Stimulated activated CD4-positive, alpha-beta T cell treated with anti-CD3 and anti-CD28 coated beads, Interleukin-2, amount 100 ng/mL, for 48 hours (primary cell): ENCODE data around the gene TRPV3.
"Not testable (repeated sequence)": the region's sequence is repeated elsewhere in the genome, so short reads cannot be mapped to it uniquely, and the experiment has no call there.

Experiments used
- DNase-seq, 2 donors: peaks; one replicate each; pipeline ENCODE4 v3.0.0-alpha.2; 2020

The TRPV3 gene

DNA sequence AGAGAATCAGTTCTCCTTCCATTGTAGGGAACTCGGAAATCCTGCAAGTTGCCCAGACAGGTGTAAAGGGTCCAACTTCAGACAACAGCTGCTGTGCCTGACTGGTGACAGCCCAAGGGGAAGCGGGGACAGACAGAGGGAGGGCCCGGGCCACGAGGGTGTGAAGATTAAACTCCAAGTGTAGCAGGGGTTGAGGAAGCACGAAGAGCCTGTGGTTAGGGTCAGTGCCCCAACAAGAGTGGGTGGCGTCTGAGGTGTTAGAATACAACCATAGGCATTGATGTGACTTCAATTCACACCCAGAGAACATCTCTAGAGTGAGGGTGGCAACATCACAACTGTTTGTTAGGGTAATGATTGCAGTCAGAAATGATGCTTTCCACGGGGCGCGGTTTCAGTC, 42.7 kb downstream of the TRPV3 start:
- DNase-seq = no peak

DNA sequence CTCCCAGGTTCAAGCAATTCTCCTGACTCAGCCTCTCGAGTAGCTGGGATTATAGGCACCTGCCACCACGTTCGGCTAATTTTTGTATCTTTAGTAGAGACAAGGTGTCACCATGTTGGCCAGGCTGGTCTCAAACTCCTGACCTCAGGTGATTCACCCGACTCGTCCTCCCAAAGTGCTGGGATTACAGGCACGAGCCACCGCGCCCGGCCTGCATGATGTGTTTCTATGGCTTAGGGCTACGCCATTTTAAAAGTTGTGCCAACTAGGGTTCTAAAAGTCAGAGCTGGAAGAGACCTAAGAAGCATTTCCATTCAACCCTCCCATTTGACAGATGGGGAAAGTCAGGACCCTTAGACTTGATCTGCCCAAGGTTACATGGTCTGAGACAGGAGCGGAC, 43.4 kb downstream of the TRPV3 start:
- DNase-seq = not testable (repeated sequence)

DNA sequence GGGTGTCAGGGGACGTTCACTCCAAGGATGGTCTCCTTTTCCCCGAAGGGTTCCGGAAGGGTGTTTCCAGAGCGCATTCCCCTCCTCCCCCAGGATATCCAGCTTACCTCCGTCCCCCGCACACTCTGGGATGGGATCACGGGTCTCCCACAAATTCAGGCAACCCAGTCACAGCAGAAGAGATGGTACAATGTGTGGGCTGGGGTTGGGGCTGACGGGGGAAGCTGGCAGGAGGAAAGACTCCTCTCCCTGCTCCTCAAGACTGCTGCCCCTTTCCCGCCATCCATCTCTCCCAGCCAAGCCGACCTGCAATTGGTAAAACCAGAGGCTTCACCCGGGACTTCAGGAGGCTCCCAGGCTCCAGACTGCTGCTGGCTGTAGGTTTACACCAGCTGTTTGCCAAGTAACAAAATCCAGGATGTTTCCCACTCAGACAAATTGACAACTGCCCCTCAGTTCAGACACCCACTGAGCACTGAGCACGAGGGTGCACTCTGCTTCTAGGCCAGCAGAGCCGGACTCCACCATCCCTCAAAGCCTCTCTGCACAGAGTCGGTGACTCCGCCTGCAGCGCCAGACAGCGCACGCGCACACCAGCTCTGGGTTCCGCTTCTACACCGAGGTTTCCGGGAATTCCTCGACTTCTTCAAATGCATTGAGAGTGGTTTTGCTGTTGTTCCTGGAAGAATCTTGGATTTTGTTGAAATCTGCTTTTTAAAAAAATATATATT, 44.1 kb downstream of the TRPV3 start:
- no peak for DNase-seq

GRCh38 chr17:3512505-3513171, 45.0 kb downstream of the TRPV3 start:
- no peak for DNase-seq

- no peak for DNase-seq
Observed at GRCh38 chr17:3511852-3512504, 45.6 kb downstream of the TRPV3 start.

GRCh38 chr17:3510090-3510489, 47.5 kb downstream of the TRPV3 start:
- DNase-seq = no peak

GRCh38 chr17:3507869-3508268, 49.7 kb downstream of the TRPV3 start:
- no peak for DNase-seq

- no peak for DNase-seq
Observed at GRCh38 chr17:3507071-3507470, 50.5 kb downstream of the TRPV3 start.

- DNase-seq = no peak
Observed at GRCh38 chr17:3506054-3506453, 51.6 kb downstream of the TRPV3 start.

DNA sequence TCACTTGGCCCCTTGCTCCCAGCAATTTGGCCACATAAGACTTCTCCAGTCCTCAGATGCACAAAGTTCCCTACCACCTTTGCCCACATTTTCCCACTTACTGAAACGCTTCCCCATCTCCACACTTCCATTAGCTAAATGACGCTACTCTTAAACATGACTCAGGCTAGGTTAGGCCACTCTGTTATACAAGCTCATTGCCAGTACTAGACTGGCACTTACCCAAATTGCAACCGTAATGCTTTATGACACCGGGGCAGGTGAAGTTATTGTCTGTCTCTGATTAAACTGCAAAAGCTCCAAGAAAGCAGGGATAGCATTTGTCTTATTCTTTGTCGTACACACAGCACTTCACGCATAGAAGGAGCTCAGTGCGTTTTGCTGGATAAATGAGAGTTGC, 52.6 kb downstream of the TRPV3 start:
- no peak for DNase-seq

DNA sequence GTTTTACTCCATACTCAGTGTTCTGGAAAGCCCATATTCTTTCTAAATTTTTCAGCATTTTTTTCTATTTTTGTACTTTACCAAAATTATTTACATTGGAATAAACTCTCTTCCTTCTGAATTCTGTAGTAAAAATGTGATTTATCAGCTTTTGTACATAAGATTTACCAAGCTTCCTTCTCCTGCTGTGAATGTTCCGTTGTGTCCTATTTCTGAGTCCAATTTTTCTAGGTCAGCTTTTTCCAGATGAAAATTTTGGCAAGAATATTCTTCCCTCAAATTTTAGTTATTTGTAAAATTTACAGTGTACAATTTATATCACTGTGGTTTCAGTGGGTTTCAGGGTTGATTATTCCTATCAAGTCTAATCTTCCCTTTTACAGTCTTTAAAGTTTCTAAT, 54.3 kb downstream of the TRPV3 start:
- DNase-seq = no peak

DNA sequence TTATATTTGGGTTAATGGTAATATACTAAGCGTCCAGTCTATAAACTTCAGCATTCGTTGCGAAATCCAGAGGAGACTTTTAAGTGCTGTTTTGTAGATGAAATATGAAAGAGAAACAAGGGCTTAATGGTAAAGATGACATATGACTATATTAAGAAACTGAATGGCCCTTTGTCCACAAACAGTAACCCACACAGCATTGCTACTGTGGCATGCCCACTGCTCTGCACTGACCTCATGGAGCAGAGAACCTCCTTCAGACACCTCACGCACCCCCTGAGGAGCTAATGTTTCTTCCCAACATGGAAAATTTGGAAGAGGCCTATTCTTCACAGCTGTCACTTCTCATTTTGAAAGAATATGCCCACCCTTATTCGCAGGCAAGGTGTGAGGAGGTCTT, 55.1 kb downstream of the TRPV3 start:
- DNase-seq = no peak

DNA sequence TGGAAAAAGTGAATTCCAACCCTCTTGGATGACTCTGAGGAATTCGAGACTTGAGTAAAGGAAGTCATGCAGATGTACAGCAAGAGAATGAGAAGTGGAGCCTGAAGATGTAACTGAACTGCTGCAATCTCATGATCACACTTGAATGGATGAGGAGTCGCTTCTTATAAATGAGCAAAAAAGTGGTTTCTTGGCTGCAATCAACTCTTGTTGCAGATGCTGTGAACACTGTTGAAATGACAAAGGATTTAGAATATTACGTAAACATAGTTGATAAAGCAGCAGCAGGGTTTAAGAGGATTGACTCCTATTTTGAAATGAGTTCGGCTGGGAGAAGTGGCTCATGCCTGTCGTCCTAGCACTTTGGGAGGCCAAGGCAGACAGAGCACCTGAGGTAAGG, 56.3 kb downstream of the TRPV3 start:
- no peak for DNase-seq

GRCh38 chr17:3497101-3497500, 60.5 kb downstream of the TRPV3 start:
- DNase-seq = no peak

GRCh38 chr17:3485481-3486068, 72.0 kb downstream of the TRPV3 start:
- DNase-seq = no peak

DNA sequence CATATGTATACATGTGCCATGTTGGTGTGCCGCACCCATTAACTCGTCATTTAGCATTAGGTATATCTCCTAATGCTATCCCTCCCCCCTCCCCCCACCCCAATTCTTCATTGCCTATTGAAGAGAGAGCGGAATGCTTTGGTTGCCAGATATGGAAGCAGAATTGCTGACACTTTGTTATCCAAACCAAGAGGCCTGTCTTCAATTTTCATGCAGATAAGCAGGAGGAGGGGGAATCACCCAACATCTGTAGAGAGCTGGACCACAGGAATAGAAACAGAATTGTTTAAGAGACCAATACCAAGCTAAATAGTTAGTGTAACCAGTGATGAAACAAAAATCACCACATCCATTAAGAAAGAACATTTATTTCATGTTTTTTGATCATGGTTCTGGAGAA, 74.8 kb downstream of the TRPV3 start:
- DNase-seq = no peak

DNA sequence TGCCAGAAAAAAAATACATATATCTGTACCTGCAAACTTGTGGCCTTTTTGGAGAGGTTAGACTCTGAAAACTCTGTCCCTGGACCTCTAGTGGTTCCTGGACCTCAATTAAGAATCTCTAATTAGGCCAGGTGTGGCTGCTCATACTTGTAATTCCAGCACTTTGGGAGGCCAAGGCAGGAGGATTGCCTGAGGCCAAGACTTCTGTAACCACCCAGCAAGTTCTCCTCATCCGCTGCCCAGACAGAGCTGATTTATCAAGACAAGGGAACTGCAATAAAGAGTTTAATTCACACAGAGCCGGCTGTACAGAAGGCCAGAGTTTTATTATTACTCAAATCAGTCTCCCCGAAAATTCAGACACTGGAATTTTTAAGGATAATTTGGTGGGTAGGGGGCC, 77.6 kb downstream of the TRPV3 start:
- no peak for DNase-seq

GRCh38 chr17:3475812-3476610, 81.6 kb downstream of the TRPV3 start, which contains the start of gene ASPA:
ASPA (plus strand) TSS chr17:3475997; CDS start chr17:3476160, 163 bp downstream.
- no peak for DNase-seq

DNA sequence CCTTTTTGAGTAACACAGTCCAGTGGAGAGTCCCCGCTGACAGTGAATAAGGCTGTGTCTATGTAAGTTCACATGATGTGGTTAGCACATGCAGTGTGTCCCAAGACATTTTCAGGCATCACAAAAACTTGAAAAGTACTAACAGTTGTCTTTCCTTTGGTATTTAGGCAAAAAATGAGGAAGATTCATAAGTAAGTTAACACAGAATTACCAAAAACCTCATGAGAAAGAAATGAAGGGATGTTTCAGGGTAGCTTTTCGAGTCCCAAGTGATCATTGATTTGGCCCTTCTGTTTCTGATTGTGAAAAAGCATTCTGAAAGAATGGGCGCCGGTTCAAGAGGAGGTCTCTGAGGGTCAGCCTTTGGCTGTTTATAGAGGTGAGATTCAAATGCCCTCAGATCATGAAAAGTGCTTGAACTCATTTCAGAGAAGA, 82.3 kb downstream of the TRPV3 start:
- DNase-seq = no peak

DNA sequence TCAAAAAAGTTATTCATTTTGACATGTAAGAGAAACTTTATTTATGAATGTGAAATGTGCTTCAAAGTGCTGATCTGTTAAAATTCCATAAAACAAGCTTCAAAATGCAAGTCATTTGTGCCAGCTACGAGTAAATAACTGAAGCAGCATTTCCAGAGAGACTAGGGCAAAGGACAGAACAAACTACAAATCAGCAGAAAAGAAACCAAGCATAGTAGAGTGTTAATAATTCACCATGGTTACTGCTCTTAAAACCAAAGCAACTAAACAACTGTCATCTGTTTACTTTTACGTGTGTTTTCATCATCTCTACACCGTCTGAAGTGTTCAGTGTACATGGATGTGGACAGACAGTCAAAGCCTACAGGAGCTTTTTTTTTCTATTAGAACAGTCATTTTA, 83.4 kb downstream of the TRPV3 start:
- no peak for DNase-seq

GRCh38 chr17:3472137-3472536, 85.5 kb downstream of the TRPV3 start:
- no peak for DNase-seq

- DNase-seq = no peak
Observed at GRCh38 chr17:3471599-3471998, 86.0 kb downstream of the TRPV3 start, which contains the start of gene SPATA22. SPATA22 (minus strand) TSS chr17:3471819; CDS start chr17:3469325, 2,494 bp downstream.

DNA sequence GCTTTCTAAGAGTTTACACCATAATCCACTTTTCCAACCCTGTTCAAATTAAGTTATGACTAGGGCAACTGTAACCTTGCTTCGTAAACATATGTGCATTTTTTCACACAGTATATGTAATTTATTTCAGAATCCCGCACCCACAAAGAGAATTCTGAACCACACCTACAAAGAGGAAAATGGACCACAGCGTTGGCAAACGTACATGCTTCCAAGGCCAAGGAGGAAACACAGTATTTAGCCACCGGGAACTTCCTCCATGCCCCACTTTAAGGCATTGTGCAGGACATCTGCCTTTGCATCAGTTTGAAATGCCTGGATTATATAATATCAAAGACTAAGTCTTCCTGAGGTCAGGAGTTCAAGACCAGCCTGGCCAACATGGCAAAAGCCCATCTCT, 88.1 kb downstream of the TRPV3 start:
- DNase-seq = no peak
